GM10266 (cell line): Measurements from ENCODE around the gene ITM2C.

Experiments used
- DNase-seq: peaks from one replicate; pipeline ENCODE4 v3.0.0; 2012; ENCODE audit errors: extremely low spot score
- TF ChIP-seq, protein P1 (sequence below): IDR thresholded peaks from 2 replicates; pipeline ENCODE4 v1.5.1; 2012; ENCODE audit warnings: mild to moderate bottlenecking, low read depth; ENCODE audit not compliant: control insufficient read depth, insufficient read depth; ENCODE audit errors: missing control alignments

ITM2C gene

DNA sequence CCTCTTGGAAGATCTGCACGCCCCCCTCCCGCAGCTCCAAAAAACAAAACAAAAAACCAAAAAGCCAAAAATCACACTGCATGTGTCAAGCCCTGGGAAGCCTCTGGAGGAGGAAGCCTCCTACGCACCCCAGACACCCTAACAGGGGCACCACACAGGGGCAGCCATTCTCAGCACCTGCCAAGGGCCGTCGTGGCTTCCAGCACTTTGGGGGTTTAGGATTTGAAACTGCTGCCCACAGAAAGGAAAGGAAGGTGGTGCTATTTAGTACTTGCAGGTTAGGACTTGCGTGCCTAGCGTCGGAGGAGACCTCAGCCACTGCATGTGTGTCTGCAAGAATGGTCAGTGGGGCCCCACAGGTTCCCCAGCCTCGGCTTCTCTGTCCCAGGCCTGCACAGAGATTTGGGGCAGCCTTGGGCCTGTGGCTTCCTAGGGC, 60.7 kb downstream of the ITM2C start:
- TF ChIP-seq, protein P1, sequence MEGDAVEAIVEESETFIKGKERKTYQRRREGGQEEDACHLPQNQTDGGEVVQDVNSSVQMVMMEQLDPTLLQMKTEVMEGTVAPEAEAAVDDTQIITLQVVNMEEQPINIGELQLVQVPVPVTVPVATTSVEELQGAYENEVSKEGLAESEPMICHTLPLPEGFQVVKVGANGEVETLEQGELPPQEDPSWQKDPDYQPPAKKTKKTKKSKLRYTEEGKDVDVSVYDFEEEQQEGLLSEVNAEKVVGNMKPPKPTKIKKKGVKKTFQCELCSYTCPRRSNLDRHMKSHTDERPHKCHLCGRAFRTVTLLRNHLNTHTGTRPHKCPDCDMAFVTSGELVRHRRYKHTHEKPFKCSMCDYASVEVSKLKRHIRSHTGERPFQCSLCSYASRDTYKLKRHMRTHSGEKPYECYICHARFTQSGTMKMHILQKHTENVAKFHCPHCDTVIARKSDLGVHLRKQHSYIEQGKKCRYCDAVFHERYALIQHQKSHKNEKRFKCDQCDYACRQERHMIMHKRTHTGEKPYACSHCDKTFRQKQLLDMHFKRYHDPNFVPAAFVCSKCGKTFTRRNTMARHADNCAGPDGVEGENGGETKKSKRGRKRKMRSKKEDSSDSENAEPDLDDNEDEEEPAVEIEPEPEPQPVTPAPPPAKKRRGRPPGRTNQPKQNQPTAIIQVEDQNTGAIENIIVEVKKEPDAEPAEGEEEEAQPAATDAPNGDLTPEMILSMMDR: peak; percentile 3
- DNase-seq: peak; percentile 41

DNA sequence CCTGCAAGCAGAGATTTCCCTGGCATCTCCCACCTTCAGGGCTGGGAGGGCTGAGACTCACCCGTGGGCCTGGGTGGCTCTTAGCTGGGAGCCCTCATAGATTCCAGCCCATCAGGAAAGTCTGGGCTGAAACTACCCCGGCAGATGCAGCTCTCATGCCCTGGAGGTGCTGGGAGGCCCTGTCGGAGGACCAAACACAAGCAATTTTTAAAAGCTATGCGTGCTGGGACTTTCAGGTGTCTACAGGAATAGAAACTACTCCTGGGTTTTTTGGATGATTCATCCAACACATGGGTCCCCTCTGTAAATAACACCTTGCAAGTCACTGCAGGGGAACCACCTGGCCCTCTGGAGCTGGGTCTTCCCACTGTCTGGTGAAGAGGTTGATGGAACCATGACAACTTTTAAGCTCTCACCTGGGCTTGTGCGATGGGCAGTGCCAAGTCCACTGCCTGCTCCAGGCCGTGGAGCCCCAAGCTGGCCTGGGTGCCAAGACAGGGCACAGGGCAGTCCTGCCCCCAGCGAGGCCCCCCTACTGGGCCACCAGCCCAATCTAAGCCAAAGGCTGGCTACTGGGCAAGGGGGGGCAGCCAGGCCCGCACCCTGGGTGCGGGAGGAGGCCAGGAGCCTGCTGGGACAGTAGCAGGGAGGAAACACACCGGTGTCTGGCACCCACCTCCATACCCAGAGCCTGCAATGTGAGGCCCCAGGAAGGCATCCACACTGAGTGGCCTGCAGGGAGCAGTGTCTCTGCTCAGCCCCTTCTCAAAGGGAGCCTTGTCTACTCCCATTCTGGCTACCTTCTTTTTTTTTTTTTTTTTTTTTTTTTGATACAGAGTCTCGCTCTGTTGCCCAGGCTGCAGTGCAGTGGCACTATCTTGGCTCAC, 61.4 kb downstream of the ITM2C start:
- TF ChIP-seq, protein P1: peak; percentile 48
- peak; percentile 61 for DNase-seq

DNA sequence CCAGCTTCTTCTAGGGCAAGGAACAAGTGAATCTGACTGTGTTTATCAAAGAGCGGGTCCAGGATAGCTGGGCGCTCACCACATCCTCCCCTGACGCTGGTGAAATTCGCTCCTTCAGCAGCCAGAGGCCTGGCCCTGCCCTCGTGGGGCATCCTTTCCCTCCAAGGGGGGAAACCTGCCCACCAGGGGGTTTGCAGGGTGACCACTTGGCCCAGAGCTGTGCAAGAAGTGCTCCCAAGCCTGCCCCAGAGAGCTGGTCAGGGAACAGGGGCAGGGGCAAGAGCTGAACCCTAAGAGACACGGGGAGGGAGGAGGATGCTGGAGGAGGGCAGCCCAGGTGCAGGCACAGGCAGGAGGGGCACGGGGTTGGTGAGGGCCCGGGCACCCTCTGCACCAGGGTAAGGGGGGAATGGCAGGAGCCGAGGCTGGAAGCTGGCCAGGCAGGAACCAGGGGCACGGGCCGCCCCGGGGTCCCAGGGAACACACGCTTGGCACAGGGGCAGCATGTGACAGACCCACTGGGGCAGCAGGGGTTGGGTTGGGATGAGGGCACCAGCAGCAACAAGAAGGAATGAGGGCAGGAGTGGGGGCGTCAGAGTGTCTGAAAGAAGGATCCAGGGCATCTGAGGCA, 63.1 kb downstream of the ITM2C start:
- TF ChIP-seq, protein P1: no peak
- no peak for DNase-seq
